NCI-H2107 (cell line): Measurements from ENCODE around the gene PGAP2.
"Not testable (repeated sequence)": the region's sequence is repeated elsewhere in the genome, so short reads cannot be mapped to it uniquely, and the experiment has no call there.

Source experiments
- DNase-seq: peaks from one replicate; lab custom pipeline; 2025; lab: John Stamatoyannopoulos, UW

PGAP2 gene

GRCh38 chr11:3855808-3856491, 47.6 kb downstream of the PGAP2 start:
- DNase-seq, result no peak

- DNase-seq, result no peak
Observed at GRCh38 chr11:3856856-3857553, 48.6 kb downstream of the PGAP2 start.

- no peak for DNase-seq
Observed at GRCh38 chr11:3857628-3858027, 49.3 kb downstream of the PGAP2 start.

- DNase-seq, result no peak
Observed at GRCh38 chr11:3859373-3859881, 51.1 kb downstream of the PGAP2 start.

GRCh38 chr11:3860375-3860774, 52.0 kb downstream of the PGAP2 start:
- DNase-seq, result no peak

GRCh38 chr11:3860898-3861393, 52.6 kb downstream of the PGAP2 start:
- not testable (repeated sequence) for DNase-seq

- no peak for DNase-seq
Observed at GRCh38 chr11:3861683-3862082, 53.3 kb downstream of the PGAP2 start.

GRCh38 chr11:3865388-3866193, 57.2 kb downstream of the PGAP2 start:
- no peak for DNase-seq

GRCh38 chr11:3866206-3866605, 57.8 kb downstream of the PGAP2 start:
- DNase-seq, result no peak

GRCh38 chr11:3866836-3867208, 58.5 kb downstream of the PGAP2 start:
- no peak for DNase-seq

GRCh38 chr11:3867209-3868091, 59.1 kb downstream of the PGAP2 start:
- no peak for DNase-seq

GRCh38 chr11:3873712-3874349, 65.5 kb downstream of the PGAP2 start:
- DNase-seq, result no peak
